Measurements from ENCODE around the gene TBC1D22A.

- TF ChIP-seq EP300 (IDR thresholded peaks at IDR 0.05; ENCODE audit: borderline replicate concordance in 1 of 2, low read depth in 1 of 2, low read length in 1 of 2) = no peak
- TF ChIP-seq CTCF (IDR thresholded peaks at IDR 0.05) = no peak
- TF ChIP-seq REST (IDR thresholded peaks at IDR 0.05; ENCODE audit: low read depth, low read length) = no peak
- TF ChIP-seq USF2 (IDR thresholded peaks at IDR 0.05; ENCODE audit: borderline replicate concordance, low read depth, low read length) = no peak
- TF ChIP-seq FOXM1 (IDR thresholded peaks at IDR 0.05; ENCODE audit: low read depth) = no peak
- no peak for TF ChIP-seq EZH2phosphoT487 (IDR thresholded peaks at IDR 0.05; ENCODE audit: borderline replicate concordance, low read depth)
- no peak for TF ChIP-seq POLR2AphosphoS5 (IDR thresholded peaks at IDR 0.05; ENCODE audit: low read depth, low read length)
- no peak for TF ChIP-seq YY1 (IDR thresholded peaks at IDR 0.05; ENCODE audit: low read depth)
- no peak for TF ChIP-seq ZBTB33 (IDR thresholded peaks at IDR 0.05; ENCODE audit: borderline replicate concordance, low read depth)
These were observed 147.0 kb downstream of the TBC1D22A start for GRCh38 chr22:46909237-46910030.
